Left hindlimb (tissue), 1 donor: Measurements from ENCODE around the gene NKRF.
A peak's percentile ranks its signal among the peaks of the same experiment; 100 is the strongest.
"Not testable (repeated sequence)": the region's sequence is repeated elsewhere in the genome, so short reads cannot be mapped to it uniquely, and the experiment has no call there.

Experiments used
- DNase-seq: peaks from one replicate; pipeline ENCODE4 v3.0.0-alpha.2; 2018

NKRF gene

GRCh38 chrX:119606280-119607017, at the start of gene NKRF:
NKRF (minus strand) TSS chrX:119606424.
- peak; percentile 91 for DNase-seq

GRCh38 chrX:119655125-119655524, 48.9 kb upstream of the NKRF start:
- DNase-seq = peak; percentile 36

- DNase-seq = peak; percentile 80
Observed at GRCh38 chrX:119654112-119654531, 47.9 kb upstream of the NKRF start.

GRCh38 chrX:119648421-119648775, 42.2 kb upstream of the NKRF start:
- no peak for DNase-seq

GRCh38 chrX:119647552-119648420, 41.6 kb upstream of the NKRF start:
- no peak for DNase-seq

- DNase-seq = no peak
Observed at GRCh38 chrX:119647089-119647488, 40.9 kb upstream of the NKRF start.

GRCh38 chrX:119646515-119646914, 40.3 kb upstream of the NKRF start:
- DNase-seq = no peak

- DNase-seq = no peak
Observed at GRCh38 chrX:119643696-119644095, 37.5 kb upstream of the NKRF start.

GRCh38 chrX:119640731-119641170, 34.5 kb upstream of the NKRF start:
- no peak for DNase-seq

- no peak for DNase-seq
Observed at GRCh38 chrX:119638725-119639471, 32.7 kb upstream of the NKRF start.

- not testable (repeated sequence) for DNase-seq
Observed at GRCh38 chrX:119637421-119637820, 31.2 kb upstream of the NKRF start.

GRCh38 chrX:119636419-119636818, 30.2 kb upstream of the NKRF start:
- no peak for DNase-seq

GRCh38 chrX:119635799-119636198, 29.6 kb upstream of the NKRF start:
- DNase-seq = no peak

- DNase-seq = no peak
Observed at GRCh38 chrX:119635179-119635578, 29.0 kb upstream of the NKRF start.

GRCh38 chrX:119625843-119626242, 19.6 kb upstream of the NKRF start:
- no peak for DNase-seq

- DNase-seq = no peak
Observed at GRCh38 chrX:119624951-119625668, 18.9 kb upstream of the NKRF start.

- no peak for DNase-seq
Observed at GRCh38 chrX:119624417-119624816, 18.2 kb upstream of the NKRF start.

- peak; percentile 47 for DNase-seq
Observed at GRCh38 chrX:119622356-119623232, 16.4 kb upstream of the NKRF start.

GRCh38 chrX:119618439-119618838, 12.2 kb upstream of the NKRF start:
- no peak for DNase-seq

- no peak for DNase-seq
Observed at GRCh38 chrX:119617517-119618164, 11.4 kb upstream of the NKRF start.

GRCh38 chrX:119614776-119615175, 8.6 kb upstream of the NKRF start:
- DNase-seq = no peak
